ENCODE data around the gene OR6T1.

Gene OR6T1, protein sequence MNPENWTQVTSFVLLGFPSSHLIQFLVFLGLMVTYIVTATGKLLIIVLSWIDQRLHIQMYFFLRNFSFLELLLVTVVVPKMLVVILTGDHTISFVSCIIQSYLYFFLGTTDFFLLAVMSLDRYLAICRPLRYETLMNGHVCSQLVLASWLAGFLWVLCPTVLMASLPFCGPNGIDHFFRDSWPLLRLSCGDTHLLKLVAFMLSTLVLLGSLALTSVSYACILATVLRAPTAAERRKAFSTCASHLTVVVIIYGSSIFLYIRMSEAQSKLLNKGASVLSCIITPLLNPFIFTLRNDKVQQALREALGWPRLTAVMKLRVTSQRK

DNA sequence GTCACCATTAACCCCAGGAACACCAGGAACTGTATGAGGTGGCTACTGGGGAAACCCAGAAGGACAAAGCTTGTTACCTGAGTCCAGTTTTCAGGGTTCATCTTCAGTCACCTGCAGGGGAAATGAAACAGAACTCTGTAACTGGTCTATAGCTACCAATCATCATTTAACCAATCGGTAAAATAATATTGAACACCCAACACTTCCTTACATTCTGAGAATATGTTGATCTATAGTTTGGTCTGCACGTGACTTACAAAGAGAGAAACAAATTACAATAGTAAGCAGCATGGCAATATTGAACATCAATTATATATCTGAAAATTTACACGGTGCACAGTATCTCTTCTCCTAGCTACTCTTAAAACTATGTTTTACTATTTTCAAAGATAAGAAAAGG is at the start of gene OR6T1:
Gene OR6T1, minus strand, starts transcription at position 101 of the 400 bp plus-strand sequence. Its CDS starts 0 bp downstream, at position 101.
- DNase-seq, result no peak

DNA sequence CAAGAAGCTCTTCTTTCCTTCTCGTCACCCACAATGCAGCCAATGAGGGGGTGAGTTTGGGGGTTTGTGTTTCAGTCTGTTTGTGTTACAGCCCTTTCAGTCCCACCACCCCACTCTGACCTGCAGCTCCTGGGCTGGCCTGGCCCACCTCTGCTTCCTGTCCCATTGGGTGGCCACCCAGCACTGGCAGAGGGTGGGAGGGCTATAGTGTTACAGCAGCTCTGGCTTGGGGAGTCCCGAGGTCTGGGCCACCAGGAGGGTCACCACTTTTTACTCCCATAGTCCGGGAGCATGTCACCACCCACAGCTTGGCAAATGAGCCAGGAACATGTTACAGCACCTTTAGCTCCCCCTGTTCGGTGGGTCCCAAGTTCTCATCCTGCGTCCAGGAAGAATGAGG is 35.7 kb upstream of the OR6T1 start:
- DNase-seq, result no peak

DNA sequence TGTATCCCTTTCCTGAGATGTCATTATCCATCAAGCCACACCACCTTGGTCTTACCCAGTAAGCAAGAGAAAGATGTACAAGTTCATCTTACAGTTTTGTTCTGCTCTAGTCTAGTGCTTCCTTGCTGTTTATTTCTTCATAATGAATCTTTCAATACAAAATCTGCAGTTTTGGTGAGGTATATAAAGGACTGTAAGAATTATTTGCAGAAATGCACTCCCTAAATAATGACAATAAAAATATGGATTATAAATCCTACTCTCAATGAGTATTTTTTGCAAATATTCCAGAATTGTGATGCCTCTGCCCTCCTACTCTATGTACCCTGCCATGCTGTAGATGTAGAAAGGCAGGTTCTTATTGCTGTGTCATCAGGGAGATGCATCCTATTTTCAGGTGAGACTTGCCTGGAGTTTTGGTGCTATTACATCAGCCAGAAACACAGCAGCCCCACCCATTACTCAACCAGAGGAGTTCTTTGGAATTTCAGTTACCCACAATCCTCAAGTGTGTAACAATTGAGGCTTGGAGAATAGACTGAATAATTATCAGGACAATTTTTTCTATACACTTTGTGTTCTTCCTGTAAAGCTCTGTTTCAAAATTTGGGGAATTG is 34.2 kb upstream of the OR6T1 start, which contains the start of gene OR10S1:
Gene OR10S1, minus strand, starts transcription at position 51 of the 617 bp plus-strand sequence. CDS start 117 bp downstream, outside the sequence.
- peak in 1 of 2 experiments; percentile 17 for DNase-seq

DNA sequence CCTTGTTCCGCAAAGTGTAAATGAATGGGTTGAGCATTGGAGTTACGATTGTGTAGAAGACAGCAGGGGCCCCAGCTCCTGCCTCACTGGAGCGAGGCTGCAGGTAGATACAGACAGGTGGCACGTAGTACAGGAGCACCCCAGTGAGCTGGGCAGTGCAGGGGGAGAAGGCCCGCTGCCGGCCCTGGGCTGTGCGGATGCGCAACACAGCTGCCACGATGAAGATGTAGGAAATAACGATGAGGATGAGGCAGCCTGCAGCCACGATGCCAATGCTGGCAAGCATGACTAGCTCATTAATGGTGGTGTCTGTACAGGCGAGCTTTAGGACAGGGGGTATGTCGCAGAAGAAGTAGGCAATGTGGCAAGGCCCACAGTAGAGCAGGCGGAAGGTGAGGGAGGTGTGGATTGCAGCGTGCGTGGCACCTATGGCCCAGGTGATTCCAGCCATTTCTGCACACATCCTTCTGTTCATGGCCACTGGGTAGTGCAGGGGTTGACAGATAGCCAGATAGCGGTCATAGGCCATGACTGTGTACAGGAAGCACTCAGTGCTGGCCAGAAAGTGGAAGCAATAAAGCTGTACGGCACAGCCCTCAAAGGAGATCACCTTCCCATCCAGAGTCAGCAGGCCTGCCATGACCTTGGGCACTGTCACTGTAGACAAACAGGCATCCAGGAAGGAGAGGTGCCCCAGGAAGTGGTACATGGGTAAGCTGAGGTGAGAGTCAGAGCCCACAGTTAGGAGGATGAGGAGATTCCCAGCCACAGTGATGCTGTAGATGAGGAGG is 33.3 kb upstream of the OR6T1 start:
- no peak for DNase-seq

DNA sequence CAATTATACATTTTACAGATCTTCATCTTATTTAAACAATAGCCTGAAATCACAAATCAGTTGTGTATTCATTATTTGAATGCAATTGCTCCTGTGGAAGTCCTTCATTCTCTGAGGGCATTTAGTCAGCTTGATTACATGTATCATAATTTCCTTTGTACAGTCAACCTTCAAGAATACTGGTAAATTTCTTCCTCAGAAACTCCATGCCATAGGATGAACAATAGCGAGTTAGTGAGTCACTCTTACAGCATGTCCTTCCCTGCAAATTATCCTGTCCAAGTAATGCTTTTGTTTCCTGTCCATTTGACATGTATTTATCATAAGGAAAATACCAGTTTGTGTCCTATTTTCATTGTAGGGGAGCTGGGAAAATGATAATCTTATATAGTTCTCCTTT is 30.2 kb upstream of the OR6T1 start:
- DNase-seq, result no peak

DNA sequence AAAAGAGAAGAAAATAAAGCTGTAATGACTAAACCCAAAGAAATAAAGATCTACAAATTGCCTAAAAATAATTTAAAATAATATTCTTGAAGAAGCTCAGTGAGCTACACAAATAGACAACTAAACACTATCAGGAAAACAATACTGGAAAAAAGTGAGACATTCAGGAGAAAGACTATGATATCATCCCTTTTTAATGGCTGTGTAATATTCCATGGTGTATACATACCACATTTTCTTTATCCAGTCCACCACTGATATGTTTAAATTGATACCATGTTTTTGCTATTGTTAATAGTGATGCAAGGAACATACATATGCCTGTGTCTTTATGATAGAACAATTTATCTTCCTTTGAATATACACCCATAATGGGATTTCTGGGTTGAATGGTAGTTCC is 13.1 kb upstream of the OR6T1 start:
- no peak for DNase-seq

DNA sequence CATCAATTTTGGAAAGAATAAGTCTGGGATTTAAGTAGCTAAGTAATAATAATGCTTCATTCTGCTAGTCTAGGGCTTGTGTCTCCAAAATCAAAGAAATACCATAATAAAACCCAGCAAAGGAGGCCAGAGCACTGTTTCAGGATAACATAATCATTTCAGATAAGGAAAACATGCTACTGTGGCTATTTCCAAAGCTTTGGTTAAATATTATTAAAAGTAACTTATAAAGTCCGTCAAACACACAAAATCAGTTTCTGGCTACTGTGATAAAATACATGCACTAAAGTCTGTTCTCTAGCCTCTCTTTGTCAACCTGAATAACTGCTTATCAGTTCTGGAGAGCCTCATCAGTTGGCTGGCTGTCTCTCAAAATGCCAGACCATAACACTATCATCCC is 1.5 kb upstream of the OR6T1 start:
- DNase-seq, result no peak

DNA sequence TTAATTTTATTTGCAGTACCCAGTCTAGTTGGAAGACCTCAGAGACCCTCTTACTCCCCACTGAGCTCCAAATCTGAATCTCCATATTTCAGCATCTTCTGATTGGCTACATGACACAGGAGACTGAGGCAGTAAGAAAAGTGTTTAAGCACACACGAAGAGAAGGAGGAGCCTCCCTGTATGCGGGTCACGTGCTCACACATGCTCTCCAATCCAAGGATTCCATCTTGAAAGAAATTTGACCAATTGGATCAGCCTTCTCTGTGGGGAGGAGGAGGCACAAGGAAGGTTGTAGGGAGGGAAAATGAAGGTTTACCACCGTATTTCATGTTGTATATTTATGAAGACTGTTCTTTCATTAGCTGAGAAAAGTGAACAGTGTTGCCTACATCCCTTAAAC is 1.2 kb downstream of the OR6T1 start:
- no peak for DNase-seq

DNA sequence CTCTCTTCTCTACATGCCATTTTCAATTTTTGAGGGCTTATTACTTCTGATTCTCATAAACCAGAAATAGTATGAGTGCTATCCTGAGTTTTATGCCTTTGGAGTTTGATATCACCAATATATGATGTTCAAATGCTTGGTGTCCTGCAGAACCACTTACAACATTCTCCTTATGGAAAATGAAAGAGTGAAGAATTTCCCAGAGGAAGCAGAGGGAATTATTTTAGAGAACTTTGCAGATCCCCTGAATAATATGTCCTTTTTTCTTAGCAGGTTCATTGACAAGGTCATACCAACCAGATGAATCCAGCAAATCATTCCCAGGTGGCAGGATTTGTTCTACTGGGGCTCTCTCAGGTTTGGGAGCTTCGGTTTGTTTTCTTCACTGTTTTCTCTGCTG is 4.3 kb downstream of the OR6T1 start, which contains the start of gene OR4D5:
Gene OR4D5, plus strand, starts transcription at position 301 of the 400 bp plus-strand sequence. Its CDS starts 0 bp downstream, at position 301.
- no peak for DNase-seq

DNA sequence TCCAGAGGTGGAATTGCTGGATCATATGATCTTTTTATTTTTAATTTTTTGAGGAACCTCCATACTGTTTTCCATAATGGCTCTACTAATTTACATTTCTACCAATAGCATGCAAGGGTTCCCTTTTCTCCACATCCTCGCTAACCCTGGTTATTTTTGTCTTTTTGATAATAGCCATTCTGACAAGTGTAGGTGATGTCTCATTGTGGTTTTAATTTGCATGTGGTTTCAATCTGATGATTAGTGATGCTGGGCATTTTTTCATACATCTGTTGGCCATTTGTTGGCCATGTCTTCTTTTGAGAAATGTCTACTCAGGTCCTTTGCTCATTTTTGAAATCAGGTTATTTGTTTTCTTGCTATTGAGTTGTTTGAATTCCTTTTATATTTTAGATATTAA is 19.6 kb downstream of the OR6T1 start:
- no peak for DNase-seq

DNA sequence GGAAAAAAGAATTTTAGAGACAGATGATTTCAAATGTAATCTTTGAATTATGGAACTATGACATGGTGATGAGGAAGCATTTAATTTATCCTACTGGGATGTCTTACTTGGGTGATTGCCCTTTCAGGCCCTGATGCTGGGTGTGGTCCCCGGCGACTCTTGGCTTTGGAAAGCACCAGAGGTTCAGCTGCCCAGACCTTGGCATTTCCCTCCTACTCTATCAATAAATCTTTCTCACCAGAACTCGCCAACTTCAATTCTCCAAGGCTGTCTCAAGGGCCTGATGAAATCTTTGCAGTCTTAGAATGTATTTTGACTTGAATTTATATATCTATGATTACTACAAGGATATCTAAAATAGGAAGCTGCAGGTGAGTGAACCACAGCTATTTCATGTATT is 22.7 kb downstream of the OR6T1 start:
- DNase-seq, result no peak

DNA sequence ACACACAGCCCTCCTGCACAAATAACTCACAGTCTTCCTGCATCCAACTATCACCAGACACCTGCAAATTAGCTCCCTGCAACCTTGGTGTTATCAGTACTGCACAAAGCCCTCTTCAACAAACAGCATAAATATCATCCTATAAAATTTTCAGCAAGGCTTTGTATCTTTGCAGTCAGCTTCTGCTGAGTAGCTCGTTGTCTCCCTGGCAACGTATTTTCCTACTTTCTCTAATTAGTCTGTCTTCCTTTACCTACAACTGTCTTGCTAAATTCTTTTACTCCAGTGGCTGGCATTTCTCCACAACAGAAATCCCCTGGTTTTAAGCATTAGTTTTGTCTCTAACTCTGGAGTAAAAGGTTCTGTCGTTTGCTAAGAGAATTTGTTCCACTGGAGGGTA is 37.8 kb downstream of the OR6T1 start:
- no peak for DNase-seq

DNA sequence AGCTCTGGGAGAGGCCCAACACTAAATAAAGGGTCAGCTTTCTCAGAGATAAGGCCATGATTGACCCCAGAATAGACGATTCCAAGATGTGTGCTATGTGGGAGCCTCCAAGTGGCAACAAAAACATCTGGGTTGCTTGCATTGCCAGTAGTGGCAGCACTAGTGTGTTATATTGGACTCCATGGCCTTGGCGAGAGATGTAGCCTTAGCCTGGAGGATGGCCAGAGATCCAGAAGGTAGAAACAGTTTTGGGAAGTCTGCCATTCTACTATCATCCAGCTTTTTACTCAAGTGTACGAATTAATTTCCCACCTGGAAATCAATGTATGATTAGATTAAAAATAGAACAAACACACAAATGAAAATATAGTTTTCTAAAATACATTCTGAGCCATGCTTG is 38.7 kb downstream of the OR6T1 start:
- DNase-seq, result no peak

DNA sequence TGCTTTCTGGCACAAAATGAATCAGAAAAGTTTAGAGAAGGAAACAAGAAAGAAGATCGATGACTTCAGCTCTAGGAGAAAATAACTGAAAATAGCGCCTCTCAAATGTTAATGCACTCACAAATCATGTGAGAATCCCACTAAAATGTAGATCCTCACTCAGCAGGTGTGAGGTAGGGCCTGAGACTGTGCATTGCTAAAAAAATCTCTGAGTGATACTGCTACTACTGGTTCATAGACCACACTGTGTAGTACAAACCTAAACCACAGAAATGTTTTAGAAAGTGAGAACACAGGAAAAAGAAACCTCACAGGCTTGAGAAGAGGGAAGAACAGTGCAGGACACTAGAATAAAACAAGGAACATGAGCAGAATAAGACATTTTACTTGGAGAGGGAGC is 39.7 kb downstream of the OR6T1 start:
- DNase-seq, result no peak

DNA sequence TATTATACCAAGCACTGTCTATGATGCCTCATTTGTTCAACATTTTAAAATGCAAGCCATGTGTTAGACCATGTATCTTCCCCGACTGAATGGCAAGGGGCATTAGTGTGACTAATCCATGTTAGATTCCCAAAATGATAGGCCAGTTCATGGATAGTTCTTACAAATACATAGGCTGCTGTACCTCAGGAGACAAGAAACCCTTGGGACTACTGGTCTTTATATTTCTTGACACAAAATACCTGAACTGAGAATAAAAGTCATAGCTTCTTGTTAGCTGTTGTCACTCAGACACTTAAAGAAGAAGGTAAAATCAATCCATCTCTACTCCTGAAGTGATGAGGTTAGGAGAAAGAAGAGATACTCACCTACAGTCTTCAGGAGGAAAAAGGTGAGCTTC is 41.8 kb downstream of the OR6T1 start, which contains the start of gene OR8D4:
Gene OR8D4, plus strand, starts transcription at position 301 of the 400 bp plus-strand sequence. CDS start 4,265 bp downstream, outside the sequence.
- no peak for DNase-seq

DNA sequence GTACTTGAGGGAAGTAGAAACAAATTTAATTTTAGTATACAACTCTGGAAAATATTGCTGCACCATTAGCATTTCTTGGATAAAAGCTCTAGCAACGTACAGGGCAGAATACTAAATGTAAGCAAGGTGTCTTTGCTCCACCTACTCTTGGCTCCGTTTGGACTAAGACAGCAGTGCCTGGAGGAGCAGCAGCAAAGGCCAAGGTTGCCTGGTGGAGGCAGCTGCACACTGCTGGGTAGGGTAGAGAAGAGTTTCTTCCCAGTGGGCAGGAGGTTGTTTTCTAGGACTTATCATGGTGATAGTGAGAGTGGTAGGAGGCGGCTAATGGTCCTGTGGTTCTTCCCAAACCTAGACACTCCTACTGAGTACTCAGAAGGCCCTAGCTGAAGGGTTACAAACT is 43.8 kb downstream of the OR6T1 start:
- DNase-seq, result no peak

All from NCI-H1930 (cell line).